T-cell (primary cell): ENCODE measurements around the gene CLEC4G. TPM values are rescaled to one million over a fixed set of nuclear protein-coding genes. Genes with fewer than 3 reads are reported as not detected.

Experiments
- total RNA-seq, 35 experiments: library from RNA in 6 of 35; stranded (reverse) in 6 of 35; fragments of 120-200 nt in 1 of 35; gene quantifications; one replicate each; pipeline versions ENCODE4 v1.2.1 to v1.2.4 and lab custom pipeline; 2013 to 2026

Gene CLEC4G
- total RNA-seq, 5 donors from 2014 or later (not counting 1 experiment from before 2014, with no cell fraction given): not detected

Other genes with a start within 250 kb of the CLEC4G start
- gene PEX11G, start 243.1 kb downstream of the CLEC4G start, total RNA-seq: 1 to 10 TPM in 1 of 5 donors, under 1 TPM in 3, not detected in 1; 0.35 to 1.1 (median 0.67) TPM
- 10 to 100 TPM in 1 of 5 donors, 1 to 10 TPM in 4; 4.3 to 10.3 (median 8.5) TPM for gene ZNF358, start 216.0 kb downstream of the CLEC4G start, total RNA-seq
- 10 to 100 TPM; 13.0 to 16.7 (median 15.3) TPM for gene MCOLN1, start 209.5 kb downstream of the CLEC4G start, total RNA-seq
- 100 to 1,000 TPM in 3 of 5 donors, 10 to 100 TPM in 2; 88.4 to 158 (median 125) TPM for gene PNPLA6, start 196.4 kb downstream of the CLEC4G start, total RNA-seq
- 1 to 10 TPM in 2 of 5 donors, under 1 TPM in 3; 0.47 to 1.3 (median 0.51) TPM for gene CAMSAP3, start 136.2 kb downstream of the CLEC4G start, total RNA-seq
- 10 to 100 TPM; 59.9 to 82.6 (median 78.1) TPM for gene XAB2, start 102.6 kb downstream of the CLEC4G start, total RNA-seq
- gene PET100, start 102.3 kb downstream of the CLEC4G start, total RNA-seq: 100 to 1,000 TPM; 105 to 139 (median 110) TPM
- 1 to 10 TPM; 1.6 to 8.9 (median 5.9) TPM for gene PCP2, start 98.4 kb downstream of the CLEC4G start, total RNA-seq
- gene STXBP2, start 95.0 kb downstream of the CLEC4G start, total RNA-seq: 100 to 1,000 TPM; 185 to 229 (median 228) TPM
- gene RETN, start 63.1 kb downstream of the CLEC4G start, total RNA-seq: 1 to 10 TPM in 1 of 5 donors, not detected in 4; 1.6 TPM
- under 1 TPM in 1 of 5 donors, not detected in 4; 0.26 TPM for gene MCEMP1, start 55.0 kb downstream of the CLEC4G start, total RNA-seq
- gene TRAPPC5, start 51.3 kb downstream of the CLEC4G start, total RNA-seq: 10 to 100 TPM; 39.2 to 75.3 (median 69.4) TPM
- gene FCER2, start 30.0 kb downstream of the CLEC4G start, total RNA-seq: 1 to 10 TPM in 3 of 5 donors, under 1 TPM in 2; 0.90 to 2.5 (median 1.2) TPM
- under 1 TPM in 1 of 5 donors, not detected in 4; 0.07 TPM for gene CD209, start 15.4 kb upstream of the CLEC4G start, total RNA-seq
- under 1 TPM in 2 of 5 donors, not detected in 3; 0.20 to 0.30 TPM for gene CLEC4M, start 31.1 kb upstream of the CLEC4G start, total RNA-seq
- gene EVI5L, start 98.1 kb upstream of the CLEC4G start, total RNA-seq: 10 to 100 TPM in 4 of 5 donors, 1 to 10 TPM in 1; 9.6 to 15.1 (median 13.7) TPM
- gene PRR36, start 142.3 kb upstream of the CLEC4G start, total RNA-seq: under 1 TPM; 0.28 to 0.85 (median 0.36) TPM
- gene LRRC8E, start 156.4 kb upstream of the CLEC4G start, total RNA-seq: under 1 TPM in 1 of 5 donors, not detected in 4; 0.06 TPM
- gene MAP2K7, start 171.8 kb upstream of the CLEC4G start, total RNA-seq: 10 to 100 TPM; 68.1 to 93.1 (median 73.5) TPM
- 1 to 10 TPM in 3 of 5 donors, under 1 TPM in 2; 0.76 to 4.5 (median 1.3) TPM for gene TGFBR3L, start 182.7 kb upstream of the CLEC4G start, total RNA-seq
- gene SNAPC2, start 188.2 kb upstream of the CLEC4G start, total RNA-seq: 10 to 100 TPM in 4 of 5 donors, 1 to 10 TPM in 1; 9.0 to 22.9 (median 18.6) TPM
- under 1 TPM in 4 of 5 donors, not detected in 1; 0.19 to 0.47 (median 0.30) TPM for gene CTXN1, start 194.0 kb upstream of the CLEC4G start, total RNA-seq
- 10 to 100 TPM; 72.7 to 99.4 (median 90.3) TPM for gene TIMM44, start 211.6 kb upstream of the CLEC4G start, total RNA-seq